Activated CD4-positive, alpha-beta T cell treated with anti-CD3 and anti-CD28 coated beads for 24 hours (primary cell): ENCODE data around the gene URM1.

ENCODE experiments used
- DNase-seq, 2 donors: peaks; one replicate each; pipeline ENCODE4 v3.0.0-alpha.2; 2020; ENCODE audit warnings: low read depth in 2 of 2

Gene URM1

GRCh38 chr9:128385496-128386460 is 14.6 kb downstream of the URM1 start:
- no peak for DNase-seq

GRCh38 chr9:128388150-128388549 is 17.0 kb downstream of the URM1 start:
- no peak for DNase-seq

DNA sequence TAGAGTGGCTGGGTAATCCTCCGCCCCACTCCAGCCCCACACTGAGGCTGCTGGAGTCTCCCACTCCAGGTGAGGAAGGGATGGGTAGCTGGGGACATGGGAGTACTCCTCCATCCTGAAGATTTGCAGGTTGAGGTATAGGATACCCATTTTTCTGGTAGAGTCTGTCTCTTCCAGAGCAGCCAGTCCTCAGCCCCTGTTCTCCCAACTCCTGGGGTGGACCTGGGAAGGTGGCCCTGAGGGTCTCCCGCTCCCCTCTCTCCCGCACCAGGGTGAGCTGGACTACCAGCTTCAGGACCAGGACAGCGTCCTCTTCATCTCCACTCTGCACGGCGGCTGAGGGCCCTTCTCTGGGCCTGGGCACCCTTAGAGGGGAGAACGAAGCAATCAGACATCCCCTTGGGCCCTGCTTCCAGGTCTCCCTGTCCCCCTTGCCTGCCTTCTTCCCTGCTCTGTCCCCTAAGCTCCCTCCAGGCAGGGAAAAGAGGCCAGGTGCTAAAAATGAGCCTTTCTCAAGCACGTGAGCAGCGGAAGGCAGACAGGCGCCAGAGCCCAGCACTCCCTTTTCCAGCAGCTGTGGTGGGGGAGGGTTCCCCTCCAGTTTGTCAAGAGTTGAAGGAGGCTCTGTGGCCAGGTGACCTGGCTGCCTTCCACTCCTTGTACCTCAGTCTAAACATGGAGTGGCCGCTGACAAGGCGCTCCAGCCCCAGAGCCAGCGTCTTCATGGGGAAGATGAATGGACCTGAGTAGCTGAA is 18.4 kb downstream of the URM1 start:
- DNase-seq = no peak

- no peak for DNase-seq
Observed at GRCh38 chr9:128390150-128390812, 19.1 kb downstream of the URM1 start.

DNA sequence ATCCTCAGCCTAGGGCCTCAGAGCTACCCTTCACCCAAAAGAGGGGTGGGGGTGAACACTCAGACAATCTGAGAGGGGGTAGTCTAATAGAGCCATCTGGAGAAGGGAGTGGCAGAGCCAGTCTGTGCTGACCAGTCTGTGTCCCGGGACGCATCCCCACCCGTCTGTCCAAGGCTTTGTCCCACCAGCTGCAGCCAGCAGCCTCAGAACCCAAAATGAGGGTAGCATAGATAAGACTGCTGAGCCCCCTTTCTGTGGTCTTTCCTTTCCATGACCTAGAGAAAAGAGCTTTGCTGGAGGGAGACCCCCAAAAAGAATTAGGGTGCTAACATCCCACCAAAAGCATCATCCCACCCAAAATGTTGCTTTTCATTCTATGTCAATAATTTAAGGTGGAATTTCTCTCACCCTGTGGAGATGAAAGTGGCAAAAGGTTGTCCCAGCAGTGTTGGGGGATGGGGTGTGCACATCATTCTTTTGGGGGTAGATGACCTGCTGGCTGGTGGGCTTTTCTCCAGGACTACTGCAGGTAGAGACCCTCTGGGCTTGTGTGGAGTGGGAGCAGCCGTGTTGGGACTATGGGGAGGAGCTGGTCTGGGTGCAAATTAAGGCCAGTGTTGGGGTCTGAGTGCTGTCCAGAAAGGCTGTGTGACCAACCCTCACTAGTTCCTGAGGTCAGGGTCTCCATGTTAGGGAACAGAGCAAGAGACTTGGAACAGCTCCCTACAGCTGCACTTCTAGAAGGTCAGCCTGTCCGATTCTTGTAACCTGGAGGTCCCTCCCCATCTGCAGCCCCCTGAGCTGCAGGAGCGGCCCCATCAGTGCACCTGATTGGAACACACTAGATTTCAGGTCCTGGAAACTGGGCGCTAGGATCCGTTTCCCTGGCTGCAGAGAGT is 19.9 kb downstream of the URM1 start:
- DNase-seq = no peak

DNA sequence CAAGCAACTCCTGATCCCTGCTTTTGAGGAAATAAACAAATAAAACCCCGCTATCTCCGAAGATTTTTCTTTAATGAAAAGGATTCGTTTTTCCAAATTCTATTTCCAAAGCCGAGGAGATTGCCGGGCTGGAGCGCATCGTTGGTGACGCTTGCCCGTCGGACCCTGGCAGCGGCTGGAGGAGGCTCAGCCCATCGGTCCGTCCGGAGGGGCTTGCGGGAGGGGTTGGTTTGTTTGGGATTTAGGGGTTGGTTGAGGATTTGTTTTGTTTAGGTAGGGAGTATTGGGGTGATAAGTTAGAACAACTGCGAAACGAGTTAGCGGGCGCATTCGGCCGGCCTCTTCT is 20.8 kb downstream of the URM1 start:
- DNase-seq = no peak

DNA sequence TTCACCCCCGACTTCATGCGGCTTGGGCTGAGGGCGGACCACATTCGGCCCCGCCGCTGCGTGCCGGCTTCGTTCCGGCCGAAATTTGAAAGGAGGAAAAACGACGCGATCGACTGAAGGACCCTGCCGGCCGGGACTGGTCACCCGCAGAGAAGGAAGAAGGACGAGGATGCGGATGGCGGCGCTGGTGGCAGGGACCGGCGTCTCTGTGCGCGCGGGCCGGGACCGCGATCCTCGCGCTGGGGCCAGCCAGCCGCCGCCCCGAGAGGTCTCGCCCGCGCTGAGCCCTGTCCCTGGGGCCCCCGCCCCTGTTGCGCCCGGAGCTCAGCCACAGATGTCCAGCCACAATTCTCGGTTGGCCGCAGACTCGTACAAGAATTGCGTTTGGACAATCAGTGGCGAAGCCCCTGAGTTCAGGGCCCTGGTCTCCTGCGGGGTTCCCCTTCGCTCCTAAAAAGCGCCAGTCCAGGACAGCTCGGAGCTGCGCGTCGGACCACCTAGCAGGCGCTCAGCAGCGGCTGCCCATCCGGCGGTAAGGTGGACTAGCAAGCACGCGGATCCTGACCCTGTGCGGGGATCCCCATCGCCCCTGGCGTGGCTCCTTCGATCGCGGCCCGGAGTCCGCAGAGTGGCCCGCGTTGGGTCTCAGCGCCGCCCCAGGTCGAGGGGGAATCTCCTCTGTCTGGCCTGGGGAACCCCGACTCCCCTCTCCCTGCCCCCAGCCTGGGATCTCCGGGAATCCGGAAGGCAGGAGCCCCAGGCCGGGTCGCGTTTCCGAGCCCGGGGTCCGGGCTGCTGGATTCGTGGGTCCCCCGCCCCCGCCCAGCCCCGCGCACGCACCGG is 21.3 kb downstream of the URM1 start:
- no peak for DNase-seq

DNA sequence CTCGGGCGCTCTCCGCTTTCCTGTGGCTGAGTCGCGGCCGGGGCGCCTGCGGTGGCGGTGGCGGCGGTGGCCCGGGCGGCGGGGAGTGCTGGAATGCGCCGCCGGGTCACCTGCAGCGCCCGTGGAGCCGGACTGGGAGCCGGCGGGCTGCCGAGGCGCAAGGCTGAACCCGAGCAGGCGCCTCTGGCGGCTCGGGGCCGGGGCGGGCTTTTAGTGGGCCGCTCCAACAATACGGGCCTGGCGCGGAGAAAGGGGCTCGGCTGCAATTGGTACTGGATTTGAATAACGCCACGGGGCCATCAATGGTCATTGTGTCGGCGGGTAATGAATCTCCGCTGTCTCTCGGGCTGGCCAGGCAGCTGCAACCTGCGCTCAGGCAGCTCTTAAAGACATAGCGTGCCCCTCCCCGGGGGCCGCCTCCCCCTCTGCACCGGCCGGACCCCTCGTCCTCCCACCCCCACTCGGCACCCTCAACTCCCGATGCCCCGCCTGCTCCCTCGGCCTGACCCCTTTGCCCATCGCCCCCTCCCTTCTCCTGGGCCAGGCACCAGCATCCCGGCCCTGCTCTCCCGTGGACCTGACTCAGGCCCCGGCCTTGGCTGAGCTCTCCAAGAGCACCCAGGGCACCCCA is 22.1 kb downstream of the URM1 start:
- no peak for DNase-seq

DNA sequence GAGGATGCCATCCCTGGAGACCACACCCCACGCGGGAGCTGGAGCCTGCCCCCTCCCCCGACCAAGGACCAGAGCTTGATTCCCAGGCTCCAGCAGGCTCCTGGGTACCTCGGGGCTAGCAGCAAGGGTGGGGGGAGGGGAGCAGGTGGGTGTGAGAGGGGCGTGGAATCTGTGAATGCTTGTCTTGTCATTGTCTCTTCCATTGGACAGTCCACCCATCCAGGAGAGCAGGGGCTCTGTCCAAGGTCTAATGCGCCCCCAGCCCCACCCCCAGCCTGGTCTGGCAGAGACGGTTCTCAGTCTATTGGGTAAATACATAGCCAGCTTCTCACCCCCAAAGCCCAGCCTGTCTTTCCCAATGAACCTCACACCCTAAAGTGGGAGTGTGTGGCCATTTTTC is 22.8 kb downstream of the URM1 start:
- no peak for DNase-seq

- no peak for DNase-seq
Observed at GRCh38 chr9:128394379-128395168, 23.4 kb downstream of the URM1 start.

DNA sequence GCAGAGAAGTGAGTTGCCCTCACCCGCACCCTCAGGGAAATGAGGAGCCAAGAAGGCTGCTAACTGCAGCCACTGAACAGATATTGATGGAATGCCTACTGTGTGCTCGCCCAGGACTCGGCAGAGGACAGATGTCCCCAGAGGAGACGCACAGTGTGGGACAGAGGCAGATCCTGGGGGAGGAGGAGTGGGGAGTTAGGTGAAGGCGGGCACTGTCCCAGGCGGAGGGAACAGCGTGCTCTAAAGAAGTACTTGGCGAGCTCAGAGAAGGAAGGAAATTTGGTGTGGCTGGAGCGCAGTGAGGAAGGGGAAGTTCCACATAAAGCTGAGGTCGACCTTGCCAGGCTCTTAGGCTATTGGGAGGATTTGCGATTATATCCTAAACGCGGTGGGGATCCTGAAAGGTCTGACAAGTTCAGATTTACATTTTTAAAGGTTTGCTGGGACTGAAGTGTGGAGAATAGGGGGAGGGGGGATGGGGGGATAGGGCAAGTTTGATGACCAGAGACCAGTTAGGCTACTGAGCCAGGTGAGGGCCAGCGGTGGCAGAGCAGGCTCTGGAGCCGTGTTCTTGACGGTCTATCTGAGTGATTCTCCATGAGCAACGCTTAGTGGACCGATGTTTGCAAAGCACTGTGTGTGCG is 25.9 kb downstream of the URM1 start:
- no peak for DNase-seq

DNA sequence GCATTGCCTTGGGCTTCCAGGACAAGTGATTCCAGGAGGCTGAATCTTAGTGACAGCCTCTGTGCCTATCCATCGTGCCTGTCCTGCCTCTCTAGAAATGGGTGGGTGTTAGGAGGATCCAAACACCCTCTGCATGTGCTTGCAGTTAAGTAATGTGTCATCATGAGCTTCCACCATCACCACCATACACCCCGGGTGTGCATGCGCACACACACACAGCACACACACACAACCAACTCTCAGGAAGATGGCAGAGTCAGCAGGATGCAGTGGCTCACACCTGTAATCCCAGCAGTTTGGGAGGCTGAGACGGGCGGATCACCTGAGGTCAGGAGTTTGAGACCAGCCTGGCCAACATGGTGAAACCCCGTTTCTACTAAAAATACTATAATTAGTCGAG is 26.7 kb downstream of the URM1 start:
- no peak for DNase-seq

GRCh38 chr9:128399861-128400260 is 28.7 kb downstream of the URM1 start:
- no peak for DNase-seq

- no peak for DNase-seq
Observed at GRCh38 chr9:128404560-128404959, 33.4 kb downstream of the URM1 start.

DNA sequence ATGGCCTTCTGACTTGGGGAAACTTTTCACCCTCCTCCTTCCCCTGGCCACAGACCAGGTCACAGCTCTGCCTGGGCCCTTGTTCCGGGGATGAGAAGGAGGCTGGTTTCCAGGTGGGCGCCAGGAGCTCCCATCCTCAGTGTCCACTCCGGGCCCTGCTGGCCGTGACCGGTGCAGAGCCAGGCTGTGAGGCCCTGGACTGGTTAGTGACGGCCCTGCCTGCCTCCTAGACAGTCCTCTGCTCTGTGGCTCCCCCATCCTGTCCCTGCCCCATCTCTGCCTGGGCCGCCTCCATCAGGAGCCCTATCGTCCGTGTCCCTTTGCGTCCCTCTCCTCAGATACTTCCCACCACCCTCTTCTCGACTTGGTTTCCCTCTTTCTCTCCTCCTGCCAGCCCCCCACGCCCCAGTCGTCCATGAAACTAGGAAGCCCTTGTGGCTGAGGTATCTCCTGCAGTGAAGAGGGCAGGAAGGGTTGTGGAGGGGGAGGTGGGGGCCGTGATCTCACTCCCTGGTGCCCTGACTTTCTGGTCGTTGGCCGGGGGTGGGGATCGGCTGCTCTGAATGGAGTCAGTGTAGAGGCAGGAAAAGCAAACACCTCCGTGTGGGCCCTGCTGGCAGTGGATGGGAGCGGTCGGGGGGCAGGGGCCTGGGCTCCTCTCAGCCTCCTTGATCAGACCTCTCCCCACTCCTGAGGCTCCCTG is 34.1 kb downstream of the URM1 start:
- no peak for DNase-seq

DNA sequence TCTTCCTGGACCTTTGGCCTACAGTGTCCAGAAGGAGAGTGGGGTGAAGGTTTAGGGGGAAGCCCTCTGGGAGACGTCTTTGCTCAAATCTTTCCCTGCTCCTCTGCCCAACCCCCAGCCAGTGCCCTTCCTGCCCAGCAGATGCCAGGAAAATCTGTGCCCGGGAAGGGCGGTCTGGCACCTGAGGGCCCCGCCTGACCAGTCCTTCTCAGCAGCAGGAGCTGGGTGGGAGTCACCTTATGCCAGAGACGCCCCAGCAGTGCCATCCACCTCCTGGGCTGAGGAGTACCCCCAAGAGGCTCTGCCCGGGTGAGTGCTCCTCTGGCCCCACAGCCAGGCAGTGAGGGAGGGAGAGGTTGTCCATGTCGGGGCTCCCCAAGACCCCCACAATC is 34.6 kb downstream of the URM1 start:
- DNase-seq = no peak

DNA sequence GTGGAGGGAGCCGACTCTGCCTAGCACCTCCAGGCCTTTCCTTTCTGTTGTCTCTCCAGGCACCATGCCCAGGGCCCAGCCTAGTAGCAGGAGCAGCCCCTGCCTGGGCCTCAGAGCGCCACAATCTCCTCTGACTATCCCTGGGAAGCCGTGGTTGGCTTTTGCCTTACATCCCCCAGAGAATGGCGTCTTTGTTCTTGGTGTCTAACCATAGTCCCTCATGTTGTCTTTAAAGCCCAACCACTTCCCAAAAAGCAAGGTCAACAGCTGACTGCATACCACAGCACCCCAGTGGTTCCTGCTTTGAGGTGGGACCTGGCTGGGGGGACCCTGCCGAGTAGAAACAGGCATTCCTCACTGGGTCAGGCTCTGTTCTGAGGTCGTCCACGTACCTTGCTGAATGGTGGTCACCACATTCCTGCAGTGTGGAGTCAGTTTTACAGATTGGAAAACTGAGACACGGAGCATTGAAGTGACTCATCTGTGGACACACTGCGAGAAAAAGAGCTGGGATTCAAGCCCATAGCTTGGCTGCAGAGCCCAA is 35.7 kb downstream of the URM1 start:
- DNase-seq = no peak

DNA sequence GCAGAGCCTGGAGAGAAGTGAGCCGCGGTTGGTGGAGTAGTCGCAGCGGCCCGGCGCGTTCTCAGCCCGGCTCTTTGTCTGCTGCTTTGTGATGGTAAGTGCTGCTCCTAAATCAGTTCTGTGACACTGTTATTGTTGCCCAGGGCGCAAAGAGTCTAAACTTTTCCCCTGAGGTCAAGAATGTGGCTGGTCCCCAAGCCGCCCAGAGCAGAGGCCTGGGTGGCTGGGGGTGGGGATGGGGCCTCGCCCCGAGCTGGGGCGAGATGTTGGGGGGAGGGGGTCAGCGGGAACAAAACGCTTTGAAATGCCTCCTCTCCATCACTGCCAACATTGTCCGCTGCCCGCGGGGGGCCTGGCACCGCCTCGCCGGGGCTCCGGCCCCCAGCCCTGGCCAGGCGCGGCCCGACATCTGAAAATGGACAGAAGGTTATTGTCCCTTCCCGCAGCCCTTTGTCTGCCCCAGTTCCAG is 37.8 kb downstream of the URM1 start:
- DNase-seq = no peak
